ENCODE results near the gene SH3GL1.

The SH3GL1 gene

GRCh38 chr19:4342615-4343369 is 57.6 kb downstream of the SH3GL1 start:
- peak; percentile 86 to 89 for DNase-seq

- no peak for DNase-seq
These were observed 58.1 kb downstream of the SH3GL1 start for GRCh38 chr19:4342314-4342614.

- DNase-seq, result peak; percentile 24 to 40
These were observed 61.6 kb downstream of the SH3GL1 start, which contains the start of gene STAP2 for GRCh38 chr19:4338441-4339355. Gene STAP2 (minus strand): TSS chr19:4338827. CDS start chr19:4338753, 74 bp downstream.

GRCh38 chr19:4337906-4338440 is 62.4 kb downstream of the SH3GL1 start:
- no peak for DNase-seq

- DNase-seq, result no peak
These were observed 65.3 kb downstream of the SH3GL1 start for GRCh38 chr19:4334929-4335570.

- DNase-seq, result no peak
These were observed 70.5 kb downstream of the SH3GL1 start for GRCh38 chr19:4329858-4330257.

GRCh38 chr19:4328991-4329681 is 71.2 kb downstream of the SH3GL1 start:
- DNase-seq, result peak; percentile 23 to 50

GRCh38 chr19:4328243-4328990 is 71.9 kb downstream of the SH3GL1 start:
- DNase-seq, result peak; percentile 96

GRCh38 chr19:4327877-4328242 is 72.5 kb downstream of the SH3GL1 start:
- no peak for DNase-seq

- DNase-seq, result peak; percentile 56 to 71
These were observed 73.0 kb downstream of the SH3GL1 start for GRCh38 chr19:4327252-4327876.

GRCh38 chr19:4326837-4327251 is 73.5 kb downstream of the SH3GL1 start:
- DNase-seq, result peak in 1 of 2 donors; percentile 25

- no peak for DNase-seq
These were observed 74.0 kb downstream of the SH3GL1 start for GRCh38 chr19:4326215-4326836.

GRCh38 chr19:4324228-4324627 is 76.1 kb downstream of the SH3GL1 start:
- DNase-seq, result no peak

GRCh38 chr19:4323692-4324091 is 76.7 kb downstream of the SH3GL1 start:
- DNase-seq, result no peak

- no peak for DNase-seq
These were observed 77.2 kb downstream of the SH3GL1 start for GRCh38 chr19:4322942-4323665.

GRCh38 chr19:4320419-4320818 is 79.9 kb downstream of the SH3GL1 start:
- no peak for DNase-seq

GRCh38 chr19:4319067-4319718 is 81.2 kb downstream of the SH3GL1 start:
- DNase-seq, result no peak

- DNase-seq, result no peak
These were observed 81.9 kb downstream of the SH3GL1 start for GRCh38 chr19:4318460-4318859.

- DNase-seq, result no peak
These were observed 83.4 kb downstream of the SH3GL1 start for GRCh38 chr19:4316956-4317355.

All from activated CD4-positive, alpha-beta T cell treated with anti-CD3 and anti-CD28 coated beads for 4 hours (primary cell).